Gastrocnemius medialis (tissue), 4 donors: ENCODE results near the gene ESRRG.

Experiments
- POLR2A ChIP-seq, 2 donors: fragments of 450-650 bp; IDR thresholded peaks; one replicate each; pipeline ENCODE4 v1.6.1; 2017; ENCODE audit warnings: antibody characterized with exemption in 2 of 2, mild to moderate bottlenecking in 2 of 2, moderate library complexity in 2 of 2
- TF ChIP-seq, protein P1 (sequence below), 5 experiments: fragments of 450-650 bp in 3 of 5; fragments of 200-600 bp in 2 of 5; sonication (generic) in 2 of 5; IDR thresholded peaks in 4 of 5; conservative IDR thresholded peaks in 1 of 5; 1 replicate in 4 of 5; 2 replicates in 1 of 5; pipeline ENCODE4 v1.5.1; 2016 to 2019; ENCODE audit warnings: antibody characterized with exemption in 5 of 5, mild to moderate bottlenecking in 3 of 5, moderate library complexity in 3 of 5

DNA sequence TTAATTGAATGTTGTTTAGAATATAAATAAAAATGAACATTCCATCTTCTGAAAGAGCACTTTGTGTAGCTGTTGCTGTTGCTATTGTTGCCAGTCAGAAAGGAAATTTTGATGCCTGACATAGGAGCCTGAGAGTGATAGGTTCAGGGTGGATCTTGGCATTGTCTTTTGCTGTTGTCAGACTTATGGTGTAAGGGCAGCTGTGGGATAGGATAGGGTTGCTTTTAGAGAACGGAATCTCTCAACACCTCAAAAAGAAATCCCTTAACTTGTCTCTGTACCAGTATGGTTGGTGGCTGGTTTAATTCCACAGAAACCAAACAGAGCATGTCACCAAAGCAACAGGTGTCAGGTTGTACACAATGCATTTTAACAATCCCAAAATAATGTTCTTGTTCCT lies 62.7 kb downstream of the ESRRG start:
- TF ChIP-seq, protein P1, sequence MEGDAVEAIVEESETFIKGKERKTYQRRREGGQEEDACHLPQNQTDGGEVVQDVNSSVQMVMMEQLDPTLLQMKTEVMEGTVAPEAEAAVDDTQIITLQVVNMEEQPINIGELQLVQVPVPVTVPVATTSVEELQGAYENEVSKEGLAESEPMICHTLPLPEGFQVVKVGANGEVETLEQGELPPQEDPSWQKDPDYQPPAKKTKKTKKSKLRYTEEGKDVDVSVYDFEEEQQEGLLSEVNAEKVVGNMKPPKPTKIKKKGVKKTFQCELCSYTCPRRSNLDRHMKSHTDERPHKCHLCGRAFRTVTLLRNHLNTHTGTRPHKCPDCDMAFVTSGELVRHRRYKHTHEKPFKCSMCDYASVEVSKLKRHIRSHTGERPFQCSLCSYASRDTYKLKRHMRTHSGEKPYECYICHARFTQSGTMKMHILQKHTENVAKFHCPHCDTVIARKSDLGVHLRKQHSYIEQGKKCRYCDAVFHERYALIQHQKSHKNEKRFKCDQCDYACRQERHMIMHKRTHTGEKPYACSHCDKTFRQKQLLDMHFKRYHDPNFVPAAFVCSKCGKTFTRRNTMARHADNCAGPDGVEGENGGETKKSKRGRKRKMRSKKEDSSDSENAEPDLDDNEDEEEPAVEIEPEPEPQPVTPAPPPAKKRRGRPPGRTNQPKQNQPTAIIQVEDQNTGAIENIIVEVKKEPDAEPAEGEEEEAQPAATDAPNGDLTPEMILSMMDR (IDR thresholded peaks at IDR 0.05 in 4 of 5, conservative IDR thresholded peaks at IDR 0.05 in 1 of 5): no peak
- TF ChIP-seq POLR2A (IDR thresholded peaks at IDR 0.05): no peak
